Transverse colon (tissue), 4 donors: Measurements from ENCODE around the gene KCNQ1OT1. TPM values are rescaled to one million over a fixed set of nuclear protein-coding genes. Genes with fewer than 3 reads are reported as not detected.

Experiments used
- DNase-seq: peaks from one replicate; pipeline ENCODE4 v3.0.0-alpha.2; 2019
- H3K27ac ChIP-seq, 4 donors: fragments of 200-600 bp; sonication (generic); 2 replicates each; pipeline ENCODE4 v1.5.1; 2016 to 2018; ENCODE audit warnings: inconsistent platforms in 4 of 4
- H3K27me3 ChIP-seq: fragments of 200-600 bp; sonication (generic); 2 replicates; pipeline ENCODE4 v1.5.1; 2017; ENCODE audit warnings: inconsistent platforms
- H3K36me3 ChIP-seq, 4 donors: fragments of 200-600 bp; sonication (generic); 2 replicates each; pipeline ENCODE4 v1.5.1; 2017 to 2019; ENCODE audit warnings: inconsistent platforms in 4 of 4
- H3K4me1 ChIP-seq, 4 donors: fragments of 200-600 bp; sonication (generic); 2 replicates each; pipeline ENCODE4 v1.5.1; 2017 to 2020; ENCODE audit warnings: inconsistent platforms in 4 of 4
- H3K4me3 ChIP-seq, 4 donors: fragments of 200-600 bp; sonication (generic); 1 replicate in 1 of 4; 2 replicates in 3 of 4; pipeline versions ENCODE4 v1.5.1 to v1.6.1; 2017 to 2019; ENCODE audit warnings: inconsistent platforms in 4 of 4
- H3K9me3 ChIP-seq, 2 donors: fragments of 200-600 bp; sonication (generic); 2 replicates each; pipeline ENCODE4 v1.5.1; 2017 to 2019; ENCODE audit warnings: inconsistent platforms in 2 of 2
- CTCF ChIP-seq, 5 experiments: fragments of 200-600 bp in 3 of 5; fragments of 450-650 bp in 2 of 5; sonication (generic) in 3 of 5; IDR thresholded peaks; 1 replicate in 2 of 5; 2 replicates in 3 of 5; pipeline ENCODE4 v1.5.1; 2016 to 2017; ENCODE audit warnings: antibody characterized with exemption in 5 of 5, inconsistent platforms in 3 of 5, mild to moderate bottlenecking in 2 of 5, moderate library complexity in 1 of 5
- EP300 ChIP-seq: sonication (generic); formaldehyde crosslinking; IDR thresholded peaks from one replicate; pipeline ENCODE4 v1.6.1; 2017; ENCODE audit warnings: antibody characterized with exemption, low read depth
- POLR2A ChIP-seq: fragments of 450-650 bp; IDR thresholded peaks from one replicate; pipeline ENCODE4 v1.6.1; 2016; ENCODE audit warnings: antibody characterized with exemption, mild to moderate bottlenecking, moderate library complexity
- POLR2AphosphoS5 ChIP-seq, 3 donors: sonication (generic); formaldehyde crosslinking; IDR thresholded peaks; one replicate each; pipeline ENCODE4 v1.6.1; 2016; ENCODE audit warnings: antibody characterized with exemption in 3 of 3
- WGBS, 2 donors: methylation state at CpG; one replicate each; pipeline ENCODE4 v1.1.5; 2018; ENCODE audit warnings: low coverage in 1 of 2; 5-methylcytosine and 5-hydroxymethylcytosine counted together
- in situ Hi-C, 4 donors: fragments of 200-750 bp; cut with MboI; loops; one replicate each; pipeline versions ENCODE4 v1.15.0 to v1.15.1; 2017; ENCODE audit warnings: low sequenced_read_pairs in 3 of 4, low pct_ligation_motif_present in 1 of 4, low pct_unique_long_range_greater_than_20kb in 1 of 4
- intact Hi-C: fragments of 100-400 bp; cut with DNase I; formaldehyde crosslinking; loops from one replicate; pipeline ENCODE4 v1.15.1; 2023; ENCODE audit warnings: low total_unique reads
- total RNA-seq, 4 donors: library from RNA; depleted of rRNA; stranded (reverse); fragments of >200 nt; gene quantifications; one replicate each; pipeline ENCODE4 v1.1.0, GENCODE V29; 2016

Gene KCNQ1OT1
- total RNA-seq, 4 donors from 2014 or later: 1.5 to 5.0 (median 1.9) TPM

- H3K27me3 ChIP-seq: no peaks in the 10 kb centered on the region
- intact Hi-C loops: no loop called here
Observed at GRCh38 chr11:2747248-2748027, 47.6 kb upstream of the KCNQ1OT1 start.

GRCh38 chr11:2746401-2747247 is 46.8 kb upstream of the KCNQ1OT1 start:
- no peaks in the 10 kb centered on the region for H3K27me3 ChIP-seq
- TF ChIP-seq POLR2AphosphoS5 (IDR thresholded peaks at IDR 0.05): no peak
- no peak for TF ChIP-seq POLR2A
- no peak for TF ChIP-seq CTCF (IDR thresholded peaks at IDR 0.05)
- no peak for TF ChIP-seq EP300
- WGBS, 2 donors: 76% methylated on average over 24 of the region's 24 CpGs; no CpG with 5 or more reads in 1 of the 2 donors
- peaks cover 0 to 7% (median 0%) of the 10 kb centered on the region in 4 donors for H3K4me1 ChIP-seq
- H3K36me3 ChIP-seq: no peaks in the 10 kb centered on the region
- H3K27ac ChIP-seq: no peak overlapping the region
- no peak overlapping the region for H3K4me3 ChIP-seq
- intact Hi-C loops: no loop called here
- H3K9me3 ChIP-seq: no peaks in the 10 kb centered on the region
- DNase-seq: no peak
- in situ Hi-C loops: no loop called here

More at GRCh38 chr11:2747248-2748027, 47.6 kb upstream of the KCNQ1OT1 start:
- TF ChIP-seq CTCF (IDR thresholded peaks at IDR 0.05) (no peak), EP300 (no peak), POLR2A (no peak), POLR2AphosphoS5 (IDR thresholded peaks at IDR 0.05) (no peak)
- DNase-seq: no peak
- Histone ChIP-seq H3K4me3 (no peak overlapping the region), H3K36me3 (no peaks in the 10 kb centered on the region), H3K4me1 (no peaks in the 10 kb centered on the region), H3K9me3 (no peaks in the 10 kb centered on the region), H3K27ac (no peak overlapping the region)
- 83 to 86% methylated on average over 3 to 16 of the region's 16 CpGs for WGBS, 2 donors
- in situ Hi-C loops: no loop called here

GRCh38 chr11:2745511-2745910 is 45.7 kb upstream of the KCNQ1OT1 start:
- H3K4me3 ChIP-seq: no peak overlapping the region
- H3K27ac ChIP-seq: no peak overlapping the region
- TF ChIP-seq POLR2AphosphoS5 (IDR thresholded peaks at IDR 0.05) (no peak), POLR2A (no peak), CTCF (IDR thresholded peaks at IDR 0.05) (no peak), EP300 (no peak)
- in situ Hi-C loops (no loop called here), intact Hi-C loops (no loop called here)
- no peaks in the 10 kb centered on the region for H3K9me3 ChIP-seq
- no peaks in the 10 kb centered on the region for H3K36me3 ChIP-seq
- peaks cover 0 to 7% (median 0%) of the 10 kb centered on the region in 4 donors for H3K4me1 ChIP-seq
- no peak for DNase-seq
- no peaks in the 10 kb centered on the region for H3K27me3 ChIP-seq
- 93 to 100% methylated on average over 2 to 14 of the region's 14 CpGs for WGBS, 2 donors

- Histone ChIP-seq H3K36me3 (no peaks in the 10 kb centered on the region), H3K27me3 (no peaks in the 10 kb centered on the region), H3K27ac (no peak overlapping the region), H3K4me3 (no peak overlapping the region), H3K9me3 (no peaks in the 10 kb centered on the region), H3K4me1 (peaks cover 0 to 7% (median 0%) of the 10 kb centered on the region in 4 donors)
- no peak for TF ChIP-seq POLR2AphosphoS5 (IDR thresholded peaks at IDR 0.05)
- TF ChIP-seq CTCF (IDR thresholded peaks at IDR 0.05): no peak
- no peak for TF ChIP-seq EP300
- TF ChIP-seq POLR2A: no peak
- in situ Hi-C loops (no loop called here), intact Hi-C loops (no loop called here)
- 94 to 98% methylated on average over 5 to 9 of the region's 9 CpGs for WGBS, 2 donors
- no peak for DNase-seq
Observed at GRCh38 chr11:2744166-2744565, 44.4 kb upstream of the KCNQ1OT1 start.
